GM18867 (cell line): Measurements from ENCODE around the gene TTC32.
"Not testable (repeated sequence)": the region's sequence is repeated elsewhere in the genome, so short reads cannot be mapped to it uniquely, and the experiment has no call there.

Experiments used
- ATAC-seq: cut with Tn5 transposase; IDR thresholded peaks from one replicate; pipeline ENCODE4 v1.9.1; 2021; ENCODE audit warnings: mild to moderate bottlenecking, moderate library complexity; ENCODE audit not compliant: unreplicated experiment

Gene TTC32

GRCh38 chr2:19901442-19902215 is at the start of gene TTC32:
Gene TTC32 (minus strand): TSS chr2:19901983. CDS start chr2:19901854, 129 bp downstream.
- peak; percentile 85 for ATAC-seq

- ATAC-seq: no peak
These were observed 47.3 kb upstream of the TTC32 start for GRCh38 chr2:19949071-19949470.

- no peak for ATAC-seq
These were observed 45.6 kb upstream of the TTC32 start for GRCh38 chr2:19947184-19947940.

GRCh38 chr2:19944205-19944845 is 42.5 kb upstream of the TTC32 start:
- no peak for ATAC-seq

GRCh38 chr2:19943189-19943588 is 41.4 kb upstream of the TTC32 start:
- no peak for ATAC-seq

- no peak for ATAC-seq
These were observed 40.4 kb upstream of the TTC32 start for GRCh38 chr2:19942199-19942598.

- ATAC-seq: no peak
These were observed 35.2 kb upstream of the TTC32 start for GRCh38 chr2:19937004-19937403.

- no peak for ATAC-seq
These were observed 34.4 kb upstream of the TTC32 start for GRCh38 chr2:19936203-19936602.

GRCh38 chr2:19933351-19933981 is 31.7 kb upstream of the TTC32 start:
- ATAC-seq: peak; percentile 77

GRCh38 chr2:19932928-19933327 is 31.1 kb upstream of the TTC32 start:
- peak; percentile 17 for ATAC-seq

GRCh38 chr2:19929226-19929625 is 27.4 kb upstream of the TTC32 start:
- ATAC-seq: no peak

- not testable (repeated sequence) for ATAC-seq
These were observed 26.0 kb upstream of the TTC32 start for GRCh38 chr2:19927816-19928215.

- not testable (repeated sequence) for ATAC-seq
These were observed 22.7 kb upstream of the TTC32 start for GRCh38 chr2:19924526-19924925.

GRCh38 chr2:19922188-19922587 is 20.4 kb upstream of the TTC32 start:
- not testable (repeated sequence) for ATAC-seq

GRCh38 chr2:19916385-19916950 is 14.7 kb upstream of the TTC32 start:
- no peak for ATAC-seq

GRCh38 chr2:19914266-19914975 is 12.6 kb upstream of the TTC32 start:
- no peak for ATAC-seq

- ATAC-seq: no peak
These were observed 10.2 kb upstream of the TTC32 start for GRCh38 chr2:19911808-19912509.

GRCh38 chr2:19902216-19902740 is 495 bp upstream of the TTC32 start:
- ATAC-seq: peak; percentile 6

- peak; percentile 1 for ATAC-seq
These were observed 797 bp downstream of the TTC32 start for GRCh38 chr2:19900931-19901441.
